HS-27A (cell line): ENCODE results near the gene GPC5.
"Not testable (repeated sequence)": the region's sequence is repeated elsewhere in the genome, so short reads cannot be mapped to it uniquely, and the experiment has no call there.

Source experiments
- DNase-seq: peaks from one replicate; pipeline ENCODE4 v3.0.0-alpha.2; 2012; ENCODE audit warnings: low read depth, missing footprints

The GPC5 gene

GRCh38 chr13:91369441-91369831, 29.0 kb upstream of the GPC5 start:
- no peak for DNase-seq

DNA sequence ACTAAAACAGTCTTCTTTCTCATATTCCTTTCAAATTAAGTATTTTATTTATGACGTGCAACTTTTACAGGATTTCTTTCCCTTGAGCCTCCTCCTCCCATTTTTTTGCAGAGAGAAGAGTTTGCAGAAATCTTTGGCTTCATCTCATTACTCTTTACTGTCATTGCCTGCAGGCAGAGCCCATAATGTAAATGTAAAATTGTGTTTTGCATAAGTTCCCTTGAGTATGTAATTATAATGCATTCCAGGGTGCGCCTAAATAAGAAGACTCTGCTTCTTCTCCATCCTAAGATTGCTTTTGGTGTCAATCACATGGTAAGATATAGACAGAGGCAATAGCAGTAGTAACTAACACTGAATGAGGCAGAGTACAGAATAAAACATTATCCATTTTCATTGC, 27.9 kb upstream of the GPC5 start:
- DNase-seq: no peak

GRCh38 chr13:91372911-91373310, 25.5 kb upstream of the GPC5 start:
- no peak for DNase-seq

DNA sequence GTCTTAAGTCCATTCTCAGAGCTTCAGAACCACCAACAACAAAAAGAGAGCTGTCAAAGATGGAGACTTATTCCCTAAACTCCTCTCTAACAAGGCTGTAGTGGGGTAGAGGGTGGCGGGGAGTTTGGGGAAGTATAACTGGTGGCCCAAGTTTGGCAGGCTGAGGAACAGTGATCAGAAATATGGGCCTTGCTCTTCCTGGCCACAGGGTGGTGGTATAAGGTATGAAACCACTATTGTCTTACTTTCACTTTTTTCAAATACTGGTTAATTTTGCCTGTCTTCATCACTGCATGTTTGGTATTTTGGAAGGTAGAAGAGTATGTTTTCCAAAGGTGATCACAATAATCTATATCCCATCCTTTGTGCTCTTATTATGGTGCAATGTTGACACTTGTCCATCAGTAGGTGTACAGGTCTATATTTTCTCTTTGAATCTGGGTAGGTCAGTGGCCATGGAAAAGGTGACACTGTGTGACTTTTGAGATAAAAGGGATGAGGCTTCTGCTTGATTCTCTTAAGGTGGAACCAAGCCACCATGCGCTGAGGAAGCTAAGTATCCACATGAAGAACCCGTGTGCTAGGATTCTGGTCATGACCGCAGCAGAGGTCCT, 23.2 kb upstream of the GPC5 start:
- DNase-seq: no peak

DNA sequence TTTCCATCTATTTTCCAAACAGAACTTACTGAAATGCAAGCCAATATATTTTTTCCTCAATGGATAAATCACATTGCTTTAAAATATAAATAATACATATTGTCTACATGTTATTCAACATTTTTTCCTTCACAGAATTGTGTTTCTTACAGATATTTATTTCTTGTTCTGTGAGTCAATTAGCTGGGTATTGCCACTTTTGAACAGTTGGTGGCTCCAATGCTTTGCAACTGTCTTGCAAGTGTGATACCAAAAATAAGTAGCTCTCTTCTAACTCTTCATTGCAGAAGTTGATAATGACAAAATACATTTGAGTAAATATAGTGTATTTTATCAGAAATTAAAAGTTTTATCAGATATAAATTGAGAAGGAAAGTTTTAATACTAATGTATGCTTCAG, 17.1 kb upstream of the GPC5 start:
- DNase-seq: no peak

- no peak for DNase-seq
Measured at GRCh38 chr13:91383836-91384235, 14.6 kb upstream of the GPC5 start.

DNA sequence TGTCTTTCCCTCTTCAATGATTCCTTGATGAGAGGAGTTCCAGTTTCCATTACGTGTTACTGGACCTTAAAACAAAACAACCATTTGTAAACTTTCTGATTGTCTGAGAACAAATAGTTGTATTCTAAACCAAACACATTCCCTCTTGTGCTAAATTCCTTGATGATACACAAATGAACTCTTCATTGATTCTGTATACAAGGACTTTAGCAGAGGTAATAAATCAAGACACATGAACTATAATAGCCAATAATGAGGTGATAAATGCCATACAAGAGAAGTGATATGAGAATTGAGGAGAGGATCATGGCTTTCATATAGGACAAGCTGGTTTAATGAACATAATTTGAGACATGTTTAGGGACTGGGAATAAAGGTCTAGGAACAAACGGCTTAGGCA, 13.5 kb upstream of the GPC5 start:
- DNase-seq: no peak

GRCh38 chr13:91389186-91389585, 9.2 kb upstream of the GPC5 start:
- no peak for DNase-seq

DNA sequence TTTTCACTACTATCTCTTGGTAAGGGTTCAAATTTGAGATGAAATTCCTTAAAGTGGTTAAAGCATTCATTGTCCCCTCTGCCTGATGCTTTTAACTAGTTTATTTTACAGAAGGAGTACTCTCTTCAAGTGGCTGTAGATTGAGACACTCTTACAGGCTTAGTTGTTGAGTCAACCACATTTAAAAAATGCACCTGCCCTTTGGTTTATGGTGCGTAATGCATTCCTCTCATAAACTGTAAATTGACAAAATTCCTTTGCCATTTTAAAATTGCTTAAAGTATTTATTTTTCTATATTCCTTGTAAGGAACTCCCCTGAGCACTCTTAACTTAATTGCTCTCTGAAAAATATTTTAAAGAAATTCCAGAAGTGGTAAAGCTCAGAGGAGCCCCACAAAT, 826 bp upstream of the GPC5 start:
- DNase-seq: no peak

GRCh38 chr13:91399189-91400062, 1.0 kb downstream of the GPC5 start:
- no peak for DNase-seq

- no peak for DNase-seq
Measured at GRCh38 chr13:91400063-91400399, 1.6 kb downstream of the GPC5 start.

GRCh38 chr13:91400671-91401070, 2.2 kb downstream of the GPC5 start:
- DNase-seq: no peak

DNA sequence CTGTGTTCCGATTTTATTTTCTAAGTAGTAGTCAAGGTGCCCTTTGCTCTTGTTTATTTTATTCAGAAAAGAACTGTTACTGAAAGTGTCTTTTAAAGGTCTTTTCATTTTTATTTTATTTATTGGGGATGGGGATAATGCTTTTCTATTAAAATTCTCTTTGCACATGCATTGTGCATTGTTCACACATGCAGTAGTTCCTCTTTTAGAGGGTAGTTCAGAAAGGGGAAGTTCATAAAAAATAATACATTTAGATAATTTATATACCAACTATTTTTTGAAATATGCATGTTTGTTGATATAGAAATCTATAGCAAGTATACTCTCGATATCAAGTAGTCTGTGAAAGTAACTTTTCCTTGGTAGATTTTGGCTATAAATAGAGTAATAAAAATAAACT, 3.5 kb downstream of the GPC5 start:
- DNase-seq: no peak

DNA sequence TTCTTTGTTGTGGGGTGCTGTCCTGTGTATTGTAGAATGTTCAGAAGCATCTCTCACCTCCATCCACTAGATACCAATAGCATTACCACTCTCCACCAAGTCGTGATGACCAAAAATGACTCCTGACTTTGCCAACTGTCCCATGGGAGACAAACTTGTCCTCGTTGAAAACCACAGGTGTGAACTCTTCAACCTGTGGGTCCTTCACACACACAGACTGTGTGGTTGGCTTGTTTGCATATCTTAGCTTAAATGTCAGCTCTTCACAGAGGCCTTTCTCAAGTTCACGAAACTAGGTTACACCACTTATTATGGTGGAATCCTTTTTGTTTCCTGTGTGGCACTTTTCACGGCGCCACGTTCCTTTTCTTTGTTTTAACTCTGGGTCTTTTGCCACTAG, 6.8 kb downstream of the GPC5 start:
- DNase-seq: no peak

DNA sequence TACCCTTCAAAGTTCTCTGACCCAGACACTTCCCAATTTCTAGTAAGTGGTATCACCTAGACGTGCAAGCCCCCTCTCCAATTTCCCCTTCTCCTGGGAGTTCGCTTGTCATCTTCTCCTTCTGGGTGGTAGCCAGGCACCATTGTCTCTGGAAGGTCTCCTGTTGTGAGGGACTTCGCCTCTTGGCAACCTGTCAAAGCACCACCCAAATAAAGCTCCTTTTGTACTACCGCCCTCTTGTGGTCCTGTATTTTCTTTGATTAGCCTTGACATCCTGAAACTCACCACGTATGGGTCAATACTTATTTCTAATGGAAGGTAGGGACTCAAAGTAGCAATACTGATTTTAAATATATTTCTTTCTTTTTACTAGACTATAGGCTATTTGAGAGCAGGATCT, 8.2 kb downstream of the GPC5 start:
- no peak for DNase-seq

DNA sequence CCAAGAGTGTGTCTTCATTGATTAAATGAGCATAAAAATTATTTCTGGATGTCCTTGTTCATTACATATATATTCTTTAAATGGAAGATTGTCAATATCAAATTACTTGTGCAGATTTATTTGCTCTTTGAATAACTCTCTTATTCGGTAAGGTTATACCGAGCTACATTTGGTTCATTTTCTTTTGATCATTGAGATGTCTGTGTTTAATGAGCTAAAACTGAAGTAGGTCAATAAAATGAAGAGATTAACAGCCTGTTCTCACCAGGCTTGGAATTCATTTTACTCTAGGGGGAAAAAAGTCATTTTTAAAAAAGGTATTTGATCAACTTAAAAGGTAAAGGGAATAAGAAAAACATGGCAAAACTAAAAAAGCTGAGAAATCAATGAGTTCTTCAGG, 10.6 kb downstream of the GPC5 start:
- no peak for DNase-seq

GRCh38 chr13:91416579-91416978, 18.2 kb downstream of the GPC5 start:
- DNase-seq: not testable (repeated sequence)

DNA sequence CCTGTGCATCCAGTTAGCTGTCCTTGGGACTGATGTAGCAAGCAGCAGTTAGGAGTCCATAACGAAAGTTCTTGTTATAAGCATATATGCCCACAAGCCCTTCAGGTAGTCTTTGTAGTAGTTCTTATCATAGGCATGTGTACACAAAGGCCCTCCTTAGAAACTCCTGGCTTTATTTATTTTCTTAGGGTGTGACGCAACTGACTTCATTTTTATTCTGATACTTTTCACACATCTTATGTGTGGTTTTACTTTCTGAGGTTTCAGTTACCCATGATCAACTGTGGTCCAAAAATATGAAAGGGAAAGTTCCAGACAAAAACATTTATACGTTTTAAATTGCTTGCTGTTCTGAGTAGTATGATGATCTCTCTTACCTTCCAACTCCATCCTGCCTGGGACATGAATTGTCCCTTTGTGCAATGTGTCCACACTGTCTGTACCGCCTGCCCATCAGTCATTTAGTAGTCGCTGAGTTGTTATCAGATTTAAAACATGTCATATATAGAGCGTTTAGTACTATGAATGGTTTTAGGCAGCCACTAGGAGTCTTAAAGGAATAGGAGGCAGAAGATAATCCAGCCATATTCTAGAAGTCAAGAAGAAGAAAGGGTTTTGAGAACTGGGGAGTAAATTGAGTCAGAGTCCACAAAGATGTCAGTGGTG, 19.4 kb downstream of the GPC5 start:
- no peak for DNase-seq

GRCh38 chr13:91426913-91427312, 28.5 kb downstream of the GPC5 start:
- no peak for DNase-seq

- not testable (repeated sequence) for DNase-seq
Measured at GRCh38 chr13:91438674-91439073, 40.3 kb downstream of the GPC5 start.

GRCh38 chr13:91450913-91451312, 52.5 kb downstream of the GPC5 start:
- DNase-seq: no peak

GRCh38 chr13:91454666-91455065, 56.2 kb downstream of the GPC5 start:
- no peak for DNase-seq

DNA sequence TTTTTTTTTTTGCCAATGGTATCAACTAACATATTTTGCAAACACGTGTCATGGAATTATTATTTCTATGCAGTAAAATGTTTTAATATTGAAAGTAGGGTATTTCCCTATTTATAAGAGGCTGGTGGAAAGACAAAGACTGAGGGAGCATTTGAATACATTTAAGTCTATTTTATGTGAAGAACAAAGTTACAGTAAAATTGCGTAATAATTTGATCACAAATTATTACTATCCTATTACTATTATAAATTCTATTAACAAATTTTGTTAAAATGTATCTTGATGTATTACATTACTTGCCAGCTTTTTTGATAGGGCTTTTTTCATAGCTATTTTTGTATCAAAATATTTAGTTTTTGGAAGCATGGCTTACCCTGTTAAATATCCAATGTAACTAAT, 58.4 kb downstream of the GPC5 start:
- no peak for DNase-seq
